H1 (cell line): Measurements from ENCODE around the gene HLF. TPM values are rescaled to one million over a fixed set of nuclear protein-coding genes. Genes with fewer than 3 reads are reported as not detected.

ENCODE experiments used
- ASH2L ChIP-seq: fragments of 200-600, 300-600 bp; sonication (generic); IDR thresholded peaks from one replicate; pipeline ENCODE4 v1.7.1; 2017; ENCODE audit warnings: low read length
- HDAC2 ChIP-seq, 2 experiments: fragments of 300-600 bp in 1 of 2; sonication (generic) in 1 of 2; IDR thresholded peaks; 2 replicates each; pipeline ENCODE4 v1.6.1; 2011 to 2012; ENCODE audit warnings: low read depth in 2 of 2, low read length in 2 of 2, mild to moderate bottlenecking in 2 of 2, moderate library complexity in 2 of 2, borderline replicate concordance in 1 of 2, inconsistent platforms in 1 of 2
- NRF1 ChIP-seq: IDR thresholded peaks from 2 replicates; pipeline ENCODE4 v1.6.1; 2011; ENCODE audit warnings: mild to moderate bottlenecking, low read depth, low read length, improper control_type of control experiment
- RNF2 ChIP-seq: fragments of 200-900, 300-1000 bp; sonication (generic); IDR thresholded peaks from 2 replicates; pipeline ENCODE4 v1.7.1; 2016; ENCODE audit warnings: borderline replicate concordance, low read depth, mild to moderate bottlenecking, antibody characterized with exemption, low read length; ENCODE audit not compliant: poor library complexity, severe bottlenecking; ENCODE audit errors: missing control alignments
- SP1 ChIP-seq: IDR thresholded peaks from 2 replicates; pipeline ENCODE4 v1.6.1; 2011; ENCODE audit warnings: low read depth, low read length
- SP4 ChIP-seq: IDR thresholded peaks from 2 replicates; pipeline ENCODE4 v1.6.1; 2012; ENCODE audit warnings: low read length, inconsistent platforms
- SUZ12 ChIP-seq: fragments of 200-600 bp; sonication (generic); IDR thresholded peaks from 2 replicates; pipeline ENCODE4 v1.6.1; 2012; ENCODE audit warnings: mild to moderate bottlenecking, inconsistent platforms, low read length, moderate library complexity, mixed read lengths
- USF2 ChIP-seq: IDR thresholded peaks from 2 replicates; pipeline ENCODE4 v1.6.1; 2011; ENCODE audit warnings: low read length, improper control_type of control experiment
- YY1 ChIP-seq: IDR thresholded peaks from 2 replicates; pipeline ENCODE4 v1.6.1; 2011; ENCODE audit warnings: low read depth, mild to moderate bottlenecking, low read length
- polyA plus RNA-seq, 7 experiments: library from polyadenylated mRNA; depleted of rRNA in 3 of 7; stranded (reverse) in 5 of 7; unstranded in 2 of 7; fragments of >200 nt in 5 of 7; fragments of 200-250 nt in 2 of 7; gene quantifications; 1 replicate in 5 of 7; 2 replicates in 1 of 7; 4 replicates in 1 of 7; pipeline versions ENCODE4 v1.2.1 to v1.2.3, GENCODE V29; 2011 to 2013; ENCODE audit warnings: missing spikeins in 2 of 7, mixed read lengths in 2 of 7
- total RNA-seq: library from RNA; stranded (reverse); fragmentation: NEBNext Ultra II Directional; extraction: Animal tissue kit (Norgen Biotek cat#: 25700); gene quantifications from 2 replicates; pipeline ENCODE4 v1.2.1, GENCODE V29; 2021
- TF ChIP-seq, protein P1 (sequence below), 3 experiments: IDR thresholded peaks; 1 replicate in 2 of 3; 2 replicates in 1 of 3; pipeline versions ENCODE4 v1.5.1 to v1.6.1; 2011; ENCODE audit warnings: low read length in 3 of 3, mild to moderate bottlenecking in 3 of 3, inconsistent platforms in 2 of 3, low read depth in 1 of 3, moderate library complexity in 1 of 3; ENCODE audit not compliant: insufficient read depth in 1 of 3; ENCODE audit errors: control extremely low read depth in 1 of 3

HLF gene
- total and polyA plus RNA-seq, 2 of the 8 experiments (the other 6 are each of a cell fraction or from before 2014, with no cell fraction given) = 0.39 to 0.60 TPM

DNA sequence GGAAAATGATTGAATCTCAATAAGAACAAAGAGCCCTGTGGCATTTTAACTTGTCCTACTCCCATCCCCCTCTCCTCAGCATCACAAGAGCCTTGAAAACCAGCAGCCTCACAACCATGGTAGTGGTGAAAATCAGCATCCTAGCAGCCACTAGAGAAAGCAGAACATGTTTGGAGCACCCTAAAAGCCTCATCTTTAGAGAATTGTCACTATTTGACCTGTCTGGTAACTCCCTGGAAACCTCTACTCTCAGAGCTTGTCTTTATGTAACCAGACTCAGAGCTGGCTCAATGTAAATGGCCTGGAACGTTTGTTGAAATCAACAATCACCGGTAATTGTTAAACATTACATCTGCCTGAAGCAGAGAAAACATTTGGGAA is 86.1 kb downstream of the HLF start (continued):
- TF ChIP-seq, protein P1, sequence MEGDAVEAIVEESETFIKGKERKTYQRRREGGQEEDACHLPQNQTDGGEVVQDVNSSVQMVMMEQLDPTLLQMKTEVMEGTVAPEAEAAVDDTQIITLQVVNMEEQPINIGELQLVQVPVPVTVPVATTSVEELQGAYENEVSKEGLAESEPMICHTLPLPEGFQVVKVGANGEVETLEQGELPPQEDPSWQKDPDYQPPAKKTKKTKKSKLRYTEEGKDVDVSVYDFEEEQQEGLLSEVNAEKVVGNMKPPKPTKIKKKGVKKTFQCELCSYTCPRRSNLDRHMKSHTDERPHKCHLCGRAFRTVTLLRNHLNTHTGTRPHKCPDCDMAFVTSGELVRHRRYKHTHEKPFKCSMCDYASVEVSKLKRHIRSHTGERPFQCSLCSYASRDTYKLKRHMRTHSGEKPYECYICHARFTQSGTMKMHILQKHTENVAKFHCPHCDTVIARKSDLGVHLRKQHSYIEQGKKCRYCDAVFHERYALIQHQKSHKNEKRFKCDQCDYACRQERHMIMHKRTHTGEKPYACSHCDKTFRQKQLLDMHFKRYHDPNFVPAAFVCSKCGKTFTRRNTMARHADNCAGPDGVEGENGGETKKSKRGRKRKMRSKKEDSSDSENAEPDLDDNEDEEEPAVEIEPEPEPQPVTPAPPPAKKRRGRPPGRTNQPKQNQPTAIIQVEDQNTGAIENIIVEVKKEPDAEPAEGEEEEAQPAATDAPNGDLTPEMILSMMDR (IDR thresholded peaks at IDR 0.05; ENCODE audit: control extremely low read depth in 1 of 3, insufficient read depth in 1 of 3, low read depth in 1 of 3, low read length in 3 of 3) = no peak
- TF ChIP-seq SP1 (peak; percentile 64), USF2 (no peak), NRF1 (no peak), SP4 (no peak), YY1 (no peak), RNF2 (no peak), ASH2L (peak; percentile 90), SUZ12 (no peak), HDAC2 (IDR thresholded peaks at IDR 0.05; ENCODE audit: borderline replicate concordance in 1 of 2, low read depth in 2 of 2, low read length in 2 of 2) (no peak)
